ENCODE measurements around the gene TANGO2. TPM values are rescaled to one million over a fixed set of nuclear protein-coding genes. Genes with fewer than 3 reads are reported as not detected.

Gene TANGO2
- total and polyA plus RNA-seq, 2 donors (not counting 1 experiment from before 2014, with no cell fraction given) = 75.5 to 75.6 TPM

GRCh38 chr22:19975707-19976035 is 45.2 kb upstream of the TANGO2 start:
- ChIA-PET POLR2A (no interaction called here), CTCF (interaction anchor here (7.2 kb wide), 1 partner anchor 38 kb away, joined by 65 read pairs; no protein-coding TSS in a partner anchor)
- no peaks in the 10 kb centered on the region for H3K36me3 ChIP-seq (replicated peaks in 1 of 2; ENCODE audit: control extremely low read depth in 1 of 2, control insufficient read depth in 1 of 2, extremely low read depth in 1 of 2, insufficient read depth in 2 of 2, low read length in 1 of 2)
- no peak overlapping the region for H3K27ac ChIP-seq (ENCODE audit: low read length in 2 of 2)
- no peak for TF ChIP-seq EZH2 (IDR thresholded peaks at IDR 0.05; ENCODE audit: borderline replicate concordance, insufficient read depth, low read depth, low read length, poor library complexity, severe bottlenecking)
- TF ChIP-seq CTCF (IDR thresholded peaks at IDR 0.05) = no peak
- no peaks in the 10 kb centered on the region for H3K27me3 ChIP-seq (replicated peaks in 1 of 4; ENCODE audit: control extremely low read depth in 1 of 4, control insufficient read depth in 3 of 4, insufficient read depth in 4 of 4, low read length in 3 of 4)
- Mint-ChIP-seq H3K27me3 (no peaks in the 10 kb centered on the region), H3K9me3 (ENCODE audit: insufficient read depth) (no peaks in the 10 kb centered on the region), H3K27ac (no peak overlapping the region), H3K4me3 (no peak overlapping the region), H3K4me1 (peaks cover 12% of the 10 kb centered on the region)
- no peaks in the 10 kb centered on the region for H3K79me2 ChIP-seq (ENCODE audit: control insufficient read depth, insufficient read depth, low read length)
- intact Hi-C loops (cut with micrococcal nuclease) = no loop called here
- H3K9ac ChIP-seq (ENCODE audit: low read length) = no peak overlapping the region
- H3K4me2 ChIP-seq (replicated peaks; ENCODE audit: low read depth, low read length, poor library complexity, severe bottlenecking) = no peak overlapping the region
- H4K20me1 ChIP-seq (ENCODE audit: control insufficient read depth, insufficient read depth, low read length, poor library complexity, severe bottlenecking) = no peaks in the 10 kb centered on the region
- no peak for ATAC-seq (ENCODE audit: low read depth)
- no peak overlapping the region for H3K4me3 ChIP-seq (ENCODE audit: control extremely low read depth in 1 of 5, extremely low read depth in 1 of 5, insufficient read depth in 1 of 5, low read depth in 2 of 5, low read length in 4 of 5)
- H3K9me3 ChIP-seq (ENCODE audit: control extremely low read depth in 1 of 3, control insufficient read depth in 2 of 3, insufficient read depth in 1 of 3, low read length in 2 of 3) = no peaks in the 10 kb centered on the region
- no peak overlapping the region for H2AFZ ChIP-seq (ENCODE audit: insufficient read depth, low read depth, low read length, poor library complexity, severe bottlenecking)
- WGBS (ENCODE audit: insufficient coverage) = 100% methylated on average over 1 of the region's 4 CpGs
- H3K4me1 ChIP-seq (ENCODE audit: control insufficient read depth in 2 of 2, insufficient read depth in 2 of 2, low read length in 2 of 2) = peaks cover 0 to 3% of the 10 kb centered on the region in 2 donors
- no peak for DNase-seq

GRCh38 chr22:19976671-19977070 is 44.2 kb upstream of the TANGO2 start:
- Histone ChIP-seq H3K4me3 (ENCODE audit: control extremely low read depth in 1 of 5, extremely low read depth in 1 of 5, insufficient read depth in 1 of 5, low read depth in 2 of 5, low read length in 4 of 5) (no peak overlapping the region), H4K20me1 (ENCODE audit: control insufficient read depth, insufficient read depth, low read length, poor library complexity, severe bottlenecking) (no peaks in the 10 kb centered on the region), H3K9me3 (ENCODE audit: control extremely low read depth in 1 of 3, control insufficient read depth in 2 of 3, insufficient read depth in 1 of 3, low read length in 2 of 3) (no peaks in the 10 kb centered on the region), H3K9ac (ENCODE audit: low read length) (no peak overlapping the region), H3K36me3 (replicated peaks in 1 of 2; ENCODE audit: control extremely low read depth in 1 of 2, control insufficient read depth in 1 of 2, extremely low read depth in 1 of 2, insufficient read depth in 2 of 2, low read length in 1 of 2) (no peaks in the 10 kb centered on the region), H2AFZ (ENCODE audit: insufficient read depth, low read depth, low read length, poor library complexity, severe bottlenecking) (no peak overlapping the region), H3K27me3 (replicated peaks in 1 of 4; ENCODE audit: control extremely low read depth in 1 of 4, control insufficient read depth in 3 of 4, insufficient read depth in 4 of 4, low read length in 3 of 4) (no peaks in the 10 kb centered on the region), H3K79me2 (ENCODE audit: control insufficient read depth, insufficient read depth, low read length) (no peaks in the 10 kb centered on the region), H3K4me2 (replicated peaks; ENCODE audit: low read depth, low read length, poor library complexity, severe bottlenecking) (no peak overlapping the region), H3K27ac (ENCODE audit: low read length in 2 of 2) (no peak overlapping the region), H3K4me1 (ENCODE audit: control insufficient read depth in 2 of 2, insufficient read depth in 2 of 2, low read length in 2 of 2) (no peaks in the 10 kb centered on the region)
- Mint-ChIP-seq H3K27me3 (no peaks in the 10 kb centered on the region), H3K27ac (no peak overlapping the region), H3K4me3 (no peak overlapping the region), H3K4me1 (peaks cover 9% of the 10 kb centered on the region), H3K9me3 (ENCODE audit: insufficient read depth) (no peaks in the 10 kb centered on the region)
- WGBS (ENCODE audit: insufficient coverage) = 100% methylated on average over 2 of the region's 3 CpGs
- DNase-seq (no peak), ATAC-seq (ENCODE audit: low read depth) (no peak)
- no peak for TF ChIP-seq CTCF (IDR thresholded peaks at IDR 0.05)
- TF ChIP-seq EZH2 (IDR thresholded peaks at IDR 0.05; ENCODE audit: borderline replicate concordance, insufficient read depth, low read depth, low read length, poor library complexity, severe bottlenecking) = no peak
- intact Hi-C loops (cut with micrococcal nuclease) = no loop called here
- ChIA-PET POLR2A (no interaction called here), CTCF (no interaction called here)

Measured in B cell (primary cell).